Fibroblast of villous mesenchyme (primary cell): ENCODE results near the gene CCDC60. TPM values are rescaled to one million over a fixed set of nuclear protein-coding genes. Genes with fewer than 3 reads are reported as not detected.
A peak's percentile ranks its signal among the peaks of the same experiment; 100 is the strongest.

Experiments
- DNase-seq: peaks from one replicate; pipeline ENCODE4 v3.0.0-alpha.2; 2010; ENCODE audit warnings: low read depth
- H3K4me3 ChIP-seq: 2 replicates; pipeline ENCODE4 v1.5.1; 2011; ENCODE audit warnings: low read depth, mild to moderate bottlenecking, low read length
- CTCF ChIP-seq: IDR thresholded peaks from 2 replicates; pipeline ENCODE4 v1.5.1; 2012; ENCODE audit warnings: low read depth, mild to moderate bottlenecking, low read length; ENCODE audit not compliant: insufficient read depth
- total RNA-seq: library from RNA; depleted of rRNA; stranded (reverse); fragments of >200 nt; gene quantifications from 2 replicates; pipeline ENCODE4 v1.2.3, GENCODE V29; 2012

CCDC60 gene
- total RNA-seq, 1 donor: not detected

- H3K4me3 ChIP-seq: no peak overlapping the region
- DNase-seq: no peak
- TF ChIP-seq CTCF: no peak
These were observed 74.5 kb downstream of the CCDC60 start for GRCh38 chr12:119409043-119409442.

- no peak overlapping the region for H3K4me3 ChIP-seq
- TF ChIP-seq CTCF: no peak
- no peak for DNase-seq
These were observed 75.9 kb downstream of the CCDC60 start for GRCh38 chr12:119410396-119410795.

- H3K4me3 ChIP-seq: no peak overlapping the region
- DNase-seq: no peak
- no peak for TF ChIP-seq CTCF
These were observed 77.8 kb downstream of the CCDC60 start for GRCh38 chr12:119412306-119412705.

GRCh38 chr12:119412811-119413794 is 78.6 kb downstream of the CCDC60 start:
- DNase-seq: peak; percentile 60
- TF ChIP-seq CTCF: peak; percentile 77
- no peak overlapping the region for H3K4me3 ChIP-seq

- no peak overlapping the region for H3K4me3 ChIP-seq
- DNase-seq: peak; percentile 7
- TF ChIP-seq CTCF: no peak
These were observed 81.2 kb downstream of the CCDC60 start for GRCh38 chr12:119415714-119416113.

GRCh38 chr12:119417440-119417839 is 82.9 kb downstream of the CCDC60 start:
- no peak for DNase-seq
- no peak for TF ChIP-seq CTCF
- H3K4me3 ChIP-seq: no peak overlapping the region
